NCI-H2107 treated with DMSO at 0.1 percent for 48 hours (cell line): Measurements from ENCODE around the gene MEG3.

Experiments
- DNase-seq: peaks from one replicate; lab custom pipeline; 2025; ENCODE audit not compliant: unreplicated experiment; lab: John Stamatoyannopoulos, UW

The MEG3 gene

GRCh38 chr14:100862277-100862676 lies 36.4 kb downstream of the MEG3 start:
- DNase-seq, result no peak

- no peak for DNase-seq
Measured at GRCh38 chr14:100862793-100863192, 36.9 kb downstream of the MEG3 start.

- DNase-seq, result no peak
Measured at GRCh38 chr14:100864206-100864605, 38.3 kb downstream of the MEG3 start.

- DNase-seq, result no peak
Measured at GRCh38 chr14:100864960-100865681, 39.2 kb downstream of the MEG3 start.

DNA sequence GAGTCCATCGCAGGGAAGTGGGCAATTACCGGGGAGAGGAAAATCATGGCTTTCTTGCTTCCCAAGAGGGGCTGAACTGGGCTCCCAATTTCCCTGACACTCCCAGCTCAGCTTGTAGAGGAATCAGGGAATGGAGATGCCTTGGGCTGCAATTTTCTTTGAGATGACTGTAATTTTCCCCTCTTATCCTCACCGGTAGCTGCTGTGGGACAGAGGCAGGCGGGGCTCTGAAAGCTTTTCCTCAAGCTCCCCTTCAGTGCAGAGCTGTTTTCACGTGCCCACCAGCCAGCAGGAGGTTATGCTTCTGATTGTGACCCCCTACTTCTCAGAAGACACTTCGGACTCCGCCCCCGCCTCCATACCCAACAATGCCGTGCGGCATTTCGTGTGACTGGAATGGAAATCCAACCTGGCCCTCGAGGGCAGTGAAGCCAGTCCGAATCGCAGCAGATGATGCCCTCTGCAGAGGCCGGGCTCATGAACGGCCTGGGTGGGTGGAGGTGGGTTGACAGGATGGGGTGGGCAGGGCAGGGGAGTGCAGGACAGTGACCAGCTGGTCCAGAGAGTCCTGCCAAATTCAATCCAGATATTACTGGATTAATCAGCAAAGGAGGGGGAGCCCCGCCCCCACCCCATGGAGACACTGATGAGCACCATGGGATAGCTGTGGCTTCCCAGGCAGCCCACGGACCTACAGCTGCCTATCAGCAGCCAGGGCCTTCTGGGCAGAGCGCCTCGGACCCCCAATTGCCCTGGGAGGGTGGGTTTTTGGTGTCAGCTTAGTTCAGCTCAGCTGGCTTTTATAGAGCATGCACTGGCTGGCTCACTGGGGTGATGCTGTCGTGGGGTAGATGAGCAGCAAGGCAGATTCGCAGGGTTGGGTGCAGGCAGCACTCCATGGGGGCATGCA lies 40.0 kb downstream of the MEG3 start:
- no peak for DNase-seq

- DNase-seq, result no peak
Measured at GRCh38 chr14:100866666-100867630, 41.0 kb downstream of the MEG3 start.

GRCh38 chr14:100867631-100868315 lies 41.9 kb downstream of the MEG3 start:
- no peak for DNase-seq

GRCh38 chr14:100868621-100869370 lies 42.9 kb downstream of the MEG3 start:
- DNase-seq, result no peak

- DNase-seq, result no peak
Measured at GRCh38 chr14:100871234-100872186, 45.6 kb downstream of the MEG3 start.

GRCh38 chr14:100872259-100873095 lies 46.6 kb downstream of the MEG3 start:
- no peak for DNase-seq

DNA sequence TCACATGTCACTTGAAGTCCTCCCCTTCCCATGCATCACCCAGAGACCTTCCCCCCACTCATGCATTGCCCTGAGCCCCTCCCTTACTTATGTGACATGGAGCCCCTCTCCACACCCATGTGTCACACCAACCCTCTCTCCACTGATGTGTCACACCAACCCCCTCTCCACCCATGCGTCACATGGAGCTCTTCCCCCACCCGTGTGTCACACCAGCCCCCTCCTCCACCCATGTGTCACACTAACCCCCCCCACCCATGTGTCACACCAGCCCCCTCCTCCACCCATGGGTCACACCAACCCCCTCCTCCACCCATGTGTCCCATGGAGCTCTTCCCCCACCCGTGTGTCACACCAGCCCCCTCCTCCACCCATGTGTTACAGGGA lies 47.2 kb downstream of the MEG3 start:
- no peak for DNase-seq

- no peak for DNase-seq
Measured at GRCh38 chr14:100874051-100874410, 48.1 kb downstream of the MEG3 start.

- DNase-seq, result no peak
Measured at GRCh38 chr14:100874411-100875091, 48.6 kb downstream of the MEG3 start.

GRCh38 chr14:100875126-100875525 lies 49.2 kb downstream of the MEG3 start:
- DNase-seq, result no peak

DNA sequence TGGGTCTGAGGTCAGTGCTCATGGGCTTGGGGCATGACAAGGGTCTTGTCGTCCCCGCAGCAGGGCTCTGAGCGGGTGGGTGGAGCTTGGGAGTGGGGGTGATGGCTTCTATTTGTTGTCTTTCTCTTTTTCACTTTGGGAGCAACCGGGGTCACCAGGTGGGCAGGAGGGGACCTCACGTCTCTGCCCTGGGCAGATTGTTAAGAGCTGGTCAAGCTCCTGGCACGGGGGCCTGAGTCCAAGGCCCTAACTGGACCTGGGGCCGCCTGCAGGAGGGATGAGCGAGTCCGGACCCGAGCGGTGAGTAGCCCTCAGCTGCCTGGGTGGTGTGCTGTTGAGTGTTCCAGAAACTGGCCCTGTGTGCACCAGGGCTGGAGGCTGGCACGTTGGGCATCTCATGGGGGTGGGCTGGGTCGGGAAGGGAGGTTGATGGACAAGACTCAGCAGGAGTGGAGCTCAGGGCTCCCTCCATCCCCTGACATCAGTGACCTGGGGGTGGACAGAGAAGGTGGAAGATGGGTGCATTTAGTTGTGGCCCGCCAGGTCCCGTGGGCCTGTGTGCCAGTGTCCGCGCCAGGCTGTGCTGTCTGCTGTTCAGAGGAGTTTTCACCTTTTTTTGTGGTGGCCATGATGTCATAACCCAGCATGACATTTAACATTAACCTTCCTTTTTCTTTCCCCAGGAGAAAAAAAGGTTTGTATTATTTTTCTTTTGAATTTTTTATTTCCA lies 50.1 kb downstream of the MEG3 start:
- DNase-seq, result no peak

DNA sequence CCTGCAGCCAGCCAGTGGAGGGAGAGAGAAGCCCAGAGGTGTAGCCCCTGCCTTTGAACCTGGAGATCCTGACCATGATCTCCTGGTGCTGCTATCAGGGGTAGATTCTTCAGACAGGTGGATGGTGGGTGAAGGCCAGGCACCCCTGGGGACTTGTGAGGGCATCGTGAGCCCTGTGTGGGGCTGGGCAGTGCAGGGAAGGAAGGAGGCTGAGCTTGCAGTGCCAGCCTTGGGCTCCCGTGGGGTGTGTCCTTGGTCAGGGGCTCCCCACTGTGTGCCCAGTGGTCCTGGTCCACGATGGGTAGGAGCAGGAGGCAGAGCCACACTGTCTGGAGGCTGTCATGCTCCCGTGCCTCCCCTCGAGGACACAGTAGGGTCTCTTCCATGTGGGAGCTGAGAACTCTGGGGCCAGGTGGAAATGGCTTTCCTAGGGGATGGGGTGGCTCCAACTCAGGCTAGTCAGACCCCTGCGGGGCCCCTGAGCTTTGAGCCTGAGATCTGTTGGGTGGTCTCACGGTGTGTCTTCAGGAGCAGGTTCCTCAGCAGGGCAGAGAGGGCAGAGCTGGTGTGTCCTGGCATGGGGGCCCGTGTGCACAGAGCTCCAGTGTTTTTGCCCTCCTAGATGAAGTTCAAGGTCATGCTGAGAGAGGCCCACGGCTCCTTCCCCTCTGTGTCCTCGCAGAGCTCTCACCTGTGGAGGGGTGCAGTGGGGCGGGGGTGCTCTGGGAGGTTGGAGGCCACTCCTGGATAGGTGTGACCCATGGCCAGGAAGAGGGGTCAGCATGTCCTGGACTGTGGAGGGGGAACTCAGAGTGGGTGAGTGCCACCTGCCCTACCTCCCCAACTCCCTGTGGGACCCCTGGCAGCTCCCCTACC lies 52.6 kb downstream of the MEG3 start:
- no peak for DNase-seq
